NOMO-1 treated with DMSO at 0.1 percent for 48 hours (cell line): ENCODE data around the gene HPGDS.
"Not testable (repeated sequence)": the region's sequence is repeated elsewhere in the genome, so short reads cannot be mapped to it uniquely, and the experiment has no call there.

Experiments used
- DNase-seq: peaks from one replicate; lab custom pipeline; 2025; ENCODE audit not compliant: unreplicated experiment; lab: John Stamatoyannopoulos, UW

The HPGDS gene

DNA sequence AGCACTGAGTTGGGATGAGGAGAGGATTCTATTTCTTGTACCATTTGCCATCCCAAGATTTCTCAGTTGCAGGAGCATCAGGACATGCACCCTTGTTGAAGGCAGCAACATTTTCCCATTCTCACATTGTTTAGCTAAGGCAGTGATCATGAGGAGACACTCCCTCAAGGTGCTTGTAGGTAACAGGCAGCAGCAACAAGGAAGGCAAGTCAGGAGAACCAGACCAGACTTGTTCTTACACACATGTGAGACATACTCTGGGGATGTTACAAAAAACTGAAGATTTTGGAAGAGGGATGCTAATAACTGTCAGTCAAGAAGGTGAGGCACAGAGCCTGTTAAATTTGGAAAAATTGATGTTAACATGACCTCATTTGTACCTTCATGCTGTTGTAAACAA, 15.5 kb upstream of the HPGDS start:
- DNase-seq = no peak

DNA sequence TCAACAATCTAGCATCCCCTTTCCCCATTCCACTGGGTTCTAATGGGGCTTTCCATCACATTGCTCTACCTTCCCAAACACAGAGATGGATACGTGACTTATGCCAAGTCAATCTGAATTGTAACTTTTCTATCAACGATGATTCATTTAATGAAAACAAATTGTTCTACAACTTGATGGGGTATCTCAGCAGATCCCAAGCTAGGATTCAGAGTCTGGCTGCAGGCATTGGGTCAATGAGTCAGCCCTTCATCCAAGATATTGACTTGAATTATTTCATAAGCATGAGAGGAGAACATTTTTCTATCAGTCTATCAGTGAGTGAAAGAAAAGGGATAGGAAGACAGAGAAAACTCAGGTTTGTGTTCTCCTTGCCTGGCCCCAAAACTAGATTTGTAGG, 15.0 kb upstream of the HPGDS start:
- DNase-seq = no peak

DNA sequence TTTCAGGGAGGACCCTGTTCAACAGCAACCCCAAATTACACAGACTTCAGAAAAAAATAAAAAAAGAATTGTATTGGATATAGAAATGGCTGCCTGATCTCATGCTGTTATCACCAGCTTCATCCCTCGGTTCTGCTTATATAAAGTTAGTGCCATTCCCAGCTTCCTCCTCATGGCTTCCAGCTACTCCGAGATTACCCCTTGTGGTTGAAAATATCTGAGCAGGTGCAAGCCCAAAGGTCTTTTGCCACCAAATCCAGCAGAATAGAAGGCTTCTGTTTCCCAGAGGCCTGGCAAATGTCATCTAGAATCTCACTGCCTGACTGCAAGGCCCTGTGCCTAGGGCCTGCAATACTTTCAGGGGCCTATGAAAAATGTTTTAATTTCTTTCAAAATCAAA, 13.8 kb upstream of the HPGDS start:
- no peak for DNase-seq

DNA sequence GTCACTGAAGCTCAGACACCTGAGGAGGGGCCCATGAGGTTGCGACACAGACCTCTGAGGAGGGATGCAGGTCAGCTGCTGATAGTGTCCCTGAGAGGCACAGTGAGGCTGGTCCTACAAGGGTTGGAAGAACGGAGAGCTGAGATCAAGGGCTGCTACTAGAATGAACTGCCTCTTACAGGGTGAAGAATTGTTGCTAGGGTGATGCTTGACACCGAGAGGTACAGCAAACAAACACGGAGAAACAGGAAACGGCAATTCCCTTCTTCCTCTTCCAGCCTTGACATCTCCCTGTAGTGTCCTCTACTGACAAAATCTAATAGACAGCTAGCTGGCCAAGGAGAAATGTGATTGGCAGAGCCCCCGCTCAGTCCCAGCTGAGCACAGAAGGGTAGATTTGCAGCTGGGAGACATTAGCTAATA, 11.8 kb upstream of the HPGDS start:
- DNase-seq = no peak

DNA sequence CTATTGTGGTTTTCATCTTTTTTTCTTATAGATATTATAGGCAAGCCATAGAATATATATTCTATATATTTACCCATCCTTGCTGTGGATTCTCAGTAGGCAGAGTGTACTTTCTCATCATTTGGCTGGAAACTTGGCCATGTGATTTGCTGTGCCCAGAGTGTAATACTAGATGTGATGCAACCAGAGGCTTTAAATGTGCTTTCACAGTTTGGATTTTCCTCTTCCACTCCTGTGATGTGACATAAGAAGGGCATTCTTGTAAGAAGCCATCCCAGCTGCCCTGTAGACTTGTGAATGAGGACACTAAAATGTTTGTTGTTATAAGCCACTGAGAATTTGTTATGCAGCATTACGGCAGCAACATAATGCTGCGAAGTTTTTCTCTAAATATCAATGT, 10.4 kb upstream of the HPGDS start:
- DNase-seq = no peak

DNA sequence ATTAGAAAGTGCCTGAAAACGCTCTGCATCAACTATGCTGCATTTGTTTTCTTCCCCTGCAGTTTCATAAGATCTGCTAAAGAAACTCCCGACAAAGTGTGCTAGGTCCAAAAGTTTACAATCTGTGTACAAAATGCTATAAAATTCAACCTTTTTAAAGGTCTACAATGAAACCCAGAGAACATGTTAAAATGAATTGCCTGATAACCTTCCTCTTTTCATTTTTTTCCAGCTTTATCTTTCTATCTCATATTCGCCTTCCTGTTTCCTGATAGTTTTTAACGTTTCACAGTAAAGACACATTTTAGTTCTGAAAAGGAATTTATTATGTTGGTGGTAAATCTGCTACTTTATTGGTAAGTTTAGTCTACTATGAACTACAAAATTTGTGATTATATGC, 9.5 kb upstream of the HPGDS start:
- DNase-seq = no peak

DNA sequence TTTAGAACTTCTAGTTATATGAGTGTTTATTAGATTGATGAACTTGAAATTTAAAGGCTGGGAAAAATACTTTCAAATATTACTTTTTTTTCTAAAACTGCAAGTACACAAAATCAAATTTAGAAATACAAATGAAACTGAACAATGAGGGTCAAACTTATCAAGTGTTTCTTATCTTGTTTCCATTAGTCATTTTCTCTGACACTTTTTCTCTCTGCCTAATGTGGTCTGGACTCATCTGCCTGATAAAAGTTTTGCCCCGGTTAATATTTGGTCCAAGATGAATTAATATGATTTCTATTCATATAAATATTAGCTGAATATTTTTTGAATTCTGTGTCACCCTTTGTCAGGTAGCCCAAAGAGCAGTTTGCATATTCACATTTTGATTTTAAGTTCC, 8.7 kb upstream of the HPGDS start:
- DNase-seq = no peak

DNA sequence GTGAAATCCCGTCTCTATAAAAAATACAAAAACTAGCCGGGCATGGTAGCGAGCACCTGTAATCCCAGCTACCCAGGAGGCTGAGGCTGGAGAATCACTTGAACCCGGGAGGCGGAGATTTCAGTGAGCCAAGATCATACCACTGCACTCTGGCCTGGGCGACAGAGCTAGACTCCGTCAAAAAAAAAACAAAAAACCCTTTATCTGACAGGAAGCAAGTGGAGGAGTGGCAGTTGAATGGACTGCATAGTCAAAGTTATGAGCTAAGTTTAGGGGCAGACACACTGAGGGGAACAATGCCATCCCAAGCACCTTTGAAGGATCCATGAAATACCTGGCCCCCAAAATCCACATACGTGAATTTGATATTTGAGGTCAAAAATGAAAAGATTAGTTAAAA, 7.5 kb upstream of the HPGDS start:
- no peak for DNase-seq

DNA sequence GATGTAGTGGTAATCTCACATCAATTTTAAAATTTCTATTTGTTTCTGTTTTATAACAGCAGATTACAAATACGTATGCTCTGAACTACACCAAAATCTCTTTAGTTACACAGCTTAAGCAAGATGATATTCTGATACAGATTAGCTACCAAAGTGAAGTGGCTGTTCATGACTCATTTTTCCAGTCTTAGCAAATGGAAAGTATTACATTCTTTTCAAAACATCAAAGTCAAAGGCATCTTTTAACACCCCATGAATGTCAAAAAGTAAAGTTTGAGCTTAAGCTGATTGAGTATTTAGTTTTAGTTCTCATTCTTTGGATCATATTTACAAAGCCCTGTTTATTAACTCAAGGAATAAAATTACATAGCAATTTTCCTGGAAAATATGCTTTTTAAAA, 6.6 kb upstream of the HPGDS start:
- DNase-seq = no peak

DNA sequence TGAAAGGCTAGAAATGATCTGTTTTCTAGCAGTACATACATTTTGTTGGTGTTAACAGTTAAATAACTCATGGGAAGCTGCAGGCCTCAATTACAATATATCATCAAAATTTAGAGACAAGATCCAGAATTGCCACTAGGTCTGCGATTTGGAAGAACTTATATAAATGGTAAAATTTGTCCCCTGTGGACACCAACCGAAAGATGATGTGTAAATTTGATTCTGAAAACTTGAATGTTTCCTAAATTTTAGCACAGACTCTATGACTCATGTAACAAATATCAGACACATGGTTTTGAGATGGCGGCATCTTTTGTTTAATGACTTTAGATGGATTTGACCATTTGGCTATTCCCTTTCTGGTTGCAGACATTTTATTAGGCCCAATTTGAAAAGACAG, 6.0 kb upstream of the HPGDS start:
- no peak for DNase-seq

DNA sequence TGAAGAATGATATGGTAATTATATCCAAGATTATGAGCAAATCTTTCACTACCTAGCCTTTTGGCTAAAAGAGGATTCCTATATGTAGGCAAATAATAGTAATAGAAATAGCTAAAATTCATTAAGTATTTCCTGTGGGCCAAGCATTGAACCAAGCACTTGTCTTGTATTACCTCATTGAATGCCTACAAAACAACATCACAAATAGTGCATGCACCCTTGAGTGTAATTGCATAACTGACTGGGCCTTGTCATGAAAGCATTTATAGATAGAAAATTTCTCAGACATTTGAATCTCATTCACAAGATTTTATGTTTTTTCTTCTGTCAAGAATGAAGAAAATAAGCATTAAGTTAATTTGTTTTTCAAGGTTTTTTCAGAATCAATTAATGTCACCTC, 3.9 kb upstream of the HPGDS start:
- DNase-seq = no peak

DNA sequence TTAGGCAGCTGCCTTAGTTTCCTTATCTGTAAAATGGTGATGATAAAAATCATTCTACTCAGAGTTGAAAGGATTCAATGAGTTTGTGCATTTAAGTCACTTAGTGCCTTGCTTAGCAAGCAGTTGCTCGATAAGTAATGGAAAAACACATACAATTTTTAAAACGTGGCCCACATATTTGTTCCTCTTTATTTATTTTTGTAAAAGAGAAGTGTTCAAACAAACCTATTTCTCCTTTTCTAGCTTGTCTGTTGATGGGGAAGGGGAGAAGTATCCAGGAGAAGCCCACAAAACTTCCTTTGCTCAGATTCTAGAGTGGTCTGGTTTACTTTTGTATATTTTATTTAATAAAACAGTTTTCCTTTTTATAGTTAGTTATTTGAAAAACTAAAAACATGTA, 3.3 kb upstream of the HPGDS start:
- DNase-seq = no peak

DNA sequence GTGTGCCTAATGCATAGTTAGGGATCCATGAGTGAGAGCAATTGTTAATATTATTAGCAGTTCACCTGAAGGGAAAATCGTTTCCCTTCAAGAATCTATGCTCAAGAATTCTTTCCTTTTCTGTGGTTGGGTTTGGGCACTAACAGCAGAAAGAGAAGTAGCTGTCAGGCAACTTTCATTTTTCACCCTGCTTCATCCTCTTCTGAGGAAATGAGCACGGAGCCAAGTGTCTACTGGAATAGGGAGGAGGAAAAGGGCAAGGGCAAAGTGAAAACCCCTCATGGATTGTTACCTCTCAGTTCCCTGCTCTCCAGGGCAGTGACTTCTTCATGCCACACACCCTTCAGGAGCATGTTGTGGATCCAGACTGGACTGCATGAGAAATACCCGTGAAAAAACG, 2.6 kb upstream of the HPGDS start:
- no peak for DNase-seq

DNA sequence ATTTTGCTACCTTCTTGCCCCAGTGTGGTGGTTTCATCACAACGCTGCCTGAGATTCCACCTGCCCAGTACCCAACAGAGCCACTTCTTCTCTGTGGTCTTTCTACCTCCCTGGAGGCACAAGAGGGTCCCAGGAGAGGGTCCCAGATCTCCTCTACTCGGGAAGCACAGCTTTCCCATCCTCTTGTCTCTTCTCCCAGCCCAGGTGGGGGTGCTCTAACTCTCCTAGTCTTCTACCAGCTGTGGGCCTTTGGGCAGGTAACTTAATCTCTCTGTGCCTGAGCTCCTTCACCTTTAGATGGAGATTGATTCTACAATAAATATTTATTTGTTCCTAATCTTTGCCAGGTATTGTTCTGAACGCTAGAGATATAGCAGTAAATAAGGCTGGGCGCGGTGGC, 1.8 kb upstream of the HPGDS start:
- DNase-seq = no peak

DNA sequence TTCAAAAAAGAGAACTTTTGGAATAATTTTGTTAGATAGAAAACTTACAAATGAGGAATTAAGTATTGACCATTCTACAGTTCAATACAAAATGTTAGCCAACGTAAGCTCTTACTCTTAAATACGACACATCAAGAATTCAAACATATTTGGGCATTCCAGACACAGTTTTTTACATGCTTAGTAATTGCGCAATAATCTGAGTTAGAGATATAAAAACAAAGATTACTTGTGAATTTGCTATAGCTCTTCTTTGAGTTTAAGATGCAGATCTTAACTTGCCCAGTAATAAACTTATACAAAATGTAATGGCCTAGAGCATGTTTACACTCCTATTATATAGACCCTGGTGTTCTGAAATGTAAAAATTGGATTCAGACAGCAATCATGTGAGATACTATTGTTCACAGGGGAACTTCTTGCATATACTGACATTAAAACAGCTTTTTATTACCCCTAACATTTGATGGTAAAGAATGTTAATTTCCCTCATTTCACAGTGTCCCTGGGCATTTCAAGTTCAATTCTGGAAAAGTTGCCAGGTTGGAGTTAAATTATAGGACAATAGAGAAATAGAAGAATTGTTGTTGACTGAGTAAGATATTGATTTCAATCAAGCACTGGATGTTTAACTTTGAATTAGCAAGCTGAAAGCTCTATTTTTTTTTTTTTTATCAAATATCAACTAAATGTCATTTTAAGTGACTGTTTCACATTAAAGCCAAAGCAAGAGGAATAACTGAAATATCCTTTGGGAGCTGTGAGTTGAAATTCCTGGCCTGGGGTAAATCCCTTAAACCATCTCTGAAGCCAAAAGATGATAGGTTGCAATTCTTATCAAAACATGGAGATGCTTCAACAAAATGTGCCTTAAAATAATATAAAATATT, 910 bp downstream of the HPGDS start:
- no peak for DNase-seq

DNA sequence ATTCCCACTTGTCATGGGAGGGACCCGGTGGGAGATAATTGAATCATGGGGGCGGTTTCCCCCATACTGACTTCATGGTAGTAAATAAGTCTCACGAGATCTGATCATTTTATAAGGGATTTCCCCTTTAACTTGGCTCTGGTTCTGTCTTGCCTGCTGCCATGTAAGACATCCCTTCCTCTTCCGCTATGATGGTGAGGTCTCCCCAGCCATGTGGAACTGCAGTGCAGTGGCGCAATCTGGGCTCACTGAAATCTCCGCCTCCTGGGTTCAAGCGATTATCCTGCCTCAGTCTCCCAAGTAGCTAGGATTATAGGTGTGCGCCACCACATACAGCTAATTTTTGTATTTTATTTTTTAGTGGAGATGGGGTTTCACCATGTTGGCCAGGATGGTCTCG, 2.9 kb downstream of the HPGDS start:
- DNase-seq = no peak

DNA sequence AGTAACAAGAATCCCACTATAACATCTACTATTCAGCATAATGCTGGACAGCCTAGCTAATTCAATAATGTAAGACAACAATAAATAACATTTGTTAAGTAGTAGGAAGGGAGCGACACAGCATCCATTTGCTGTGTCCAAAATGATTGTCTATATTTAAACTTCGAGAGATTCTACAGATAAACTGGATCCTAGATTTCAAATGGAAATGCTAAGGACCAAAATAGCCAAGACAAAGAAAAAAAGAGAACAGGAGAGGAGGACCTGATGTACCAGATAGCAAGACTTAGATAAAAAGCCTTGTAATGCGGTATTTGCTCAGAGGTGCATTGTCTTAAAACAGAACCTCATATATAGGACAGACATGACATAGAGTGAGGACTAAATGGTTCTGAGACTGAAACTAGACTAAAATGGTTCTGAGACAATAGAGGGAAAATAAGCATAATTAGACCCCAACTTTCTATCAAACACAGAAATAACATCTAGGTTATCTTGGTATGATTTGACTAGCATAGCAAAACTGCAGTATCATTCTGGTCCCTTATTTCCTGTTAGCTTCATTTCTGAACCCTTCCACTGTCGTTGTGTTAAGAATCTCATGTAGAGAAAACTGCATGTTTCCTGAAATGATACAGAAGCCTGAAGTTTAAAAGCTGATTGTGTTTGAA, 3.8 kb downstream of the HPGDS start:
- DNase-seq = no peak

DNA sequence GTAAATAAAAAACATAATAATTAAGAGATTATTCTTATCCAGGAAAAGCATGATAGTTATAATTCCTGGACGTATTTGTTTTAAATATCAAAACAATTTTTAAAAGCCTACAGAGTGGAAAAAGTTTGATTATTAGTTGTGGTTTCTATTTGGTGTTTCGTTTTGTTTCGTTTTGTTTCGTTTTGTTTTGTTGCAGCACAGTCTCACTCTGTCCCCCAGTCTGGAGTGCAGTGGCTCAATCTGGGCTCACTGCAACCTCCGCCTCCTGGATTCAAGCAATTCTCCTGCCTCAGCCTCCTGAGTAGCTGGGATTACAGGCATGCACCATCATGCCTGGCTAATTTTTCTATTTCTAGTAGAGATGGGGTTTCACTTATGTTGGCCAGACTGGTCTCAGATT, 5.8 kb downstream of the HPGDS start:
- not testable (repeated sequence) for DNase-seq

DNA sequence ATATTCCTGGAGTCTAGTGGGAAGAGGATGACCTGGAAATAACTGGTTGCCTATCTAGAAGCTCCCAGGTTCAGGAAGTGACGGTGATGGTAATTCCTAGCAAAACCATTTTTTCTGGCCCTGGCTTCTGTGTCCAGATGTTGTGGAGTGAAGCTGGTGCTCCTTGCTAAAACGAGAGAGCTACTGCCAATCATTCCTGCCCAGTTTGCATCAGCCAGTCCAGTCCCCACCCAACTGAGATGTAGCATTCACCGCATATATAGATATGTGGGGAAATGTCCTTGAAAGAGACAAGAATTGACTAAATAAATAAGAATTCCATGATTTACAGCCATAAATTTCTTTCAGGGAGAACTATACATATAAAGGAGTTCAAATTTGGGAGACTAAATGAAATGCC, 6.3 kb downstream of the HPGDS start:
- no peak for DNase-seq

DNA sequence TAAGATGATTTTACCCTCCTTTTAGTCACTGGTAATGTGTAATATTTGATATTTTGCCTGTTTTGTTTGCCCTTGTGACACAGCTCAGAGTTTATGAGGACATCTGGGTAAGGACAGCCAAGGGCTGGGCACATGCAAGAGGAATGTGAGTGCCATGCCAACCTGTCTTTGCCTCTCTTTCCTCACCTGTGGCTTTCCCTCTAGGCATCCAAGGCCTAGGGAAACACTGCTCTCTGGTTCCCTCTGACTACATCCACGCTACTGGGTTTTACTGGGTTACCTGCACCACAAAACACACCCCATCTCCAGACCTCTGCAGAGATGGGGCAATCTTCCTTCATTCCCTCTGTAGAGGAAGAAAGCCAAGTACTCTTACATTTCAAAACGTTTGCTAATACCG, 7.7 kb downstream of the HPGDS start:
- no peak for DNase-seq

DNA sequence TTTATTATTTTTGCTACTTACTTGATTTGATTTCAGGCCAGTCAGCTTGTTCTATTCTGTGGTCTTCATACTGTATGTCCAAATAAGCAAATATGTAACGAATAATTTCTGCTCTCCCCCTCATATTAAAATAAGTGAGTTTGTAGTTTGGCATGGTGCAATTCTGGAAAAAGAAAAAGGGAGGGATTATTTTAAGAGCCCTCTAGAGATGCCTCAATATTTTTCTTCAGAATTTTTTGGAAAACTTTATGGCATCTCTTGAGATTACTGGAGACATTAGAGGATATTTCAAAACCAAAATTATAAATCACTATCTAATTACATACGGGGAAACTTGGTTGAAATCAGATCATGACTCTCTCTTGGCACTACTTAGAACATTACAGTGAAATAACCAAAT, 8.2 kb downstream of the HPGDS start:
- no peak for DNase-seq

DNA sequence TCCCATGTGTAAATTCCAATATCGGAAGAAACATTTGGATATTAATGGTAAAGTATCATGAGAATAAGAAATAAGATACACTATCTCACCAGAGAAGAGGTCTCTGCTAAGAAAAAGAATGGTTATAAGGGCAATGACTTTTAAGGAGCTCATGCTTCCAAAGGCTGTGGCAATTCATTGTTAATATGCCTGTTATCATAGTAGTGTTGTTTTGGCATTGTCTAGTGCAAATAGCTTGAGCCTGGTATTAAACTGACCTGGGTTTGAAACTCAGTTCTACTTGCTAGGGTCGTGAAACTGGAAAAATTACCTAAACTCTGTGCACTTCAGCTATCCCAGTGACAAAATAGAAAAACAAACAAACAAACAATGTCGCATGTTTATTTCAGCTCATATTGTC, 8.8 kb downstream of the HPGDS start:
- no peak for DNase-seq
